ENCODE measurements around the gene CNTROB.

DNA sequence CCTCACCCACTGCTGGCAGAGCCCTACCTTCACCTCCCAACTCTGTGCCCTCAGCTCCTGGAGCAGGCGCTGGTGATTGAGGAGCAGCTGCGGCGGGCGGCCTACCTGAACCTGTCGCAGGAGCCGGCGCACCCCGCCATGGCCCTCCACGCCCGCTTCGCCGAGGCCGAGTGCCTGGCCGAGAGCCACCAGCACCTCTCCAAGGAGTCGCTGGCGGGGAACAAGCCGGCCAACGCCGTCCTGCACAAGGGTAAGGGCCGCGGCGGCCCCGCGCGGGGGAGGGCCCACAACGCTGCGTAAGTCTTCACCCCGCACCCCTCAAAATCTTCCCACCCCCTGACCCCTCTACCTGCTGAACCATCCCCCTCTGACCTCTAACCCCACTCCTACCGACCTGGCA, 22.9 kb upstream of the CNTROB start:
- TF ChIP-seq, protein P1, sequence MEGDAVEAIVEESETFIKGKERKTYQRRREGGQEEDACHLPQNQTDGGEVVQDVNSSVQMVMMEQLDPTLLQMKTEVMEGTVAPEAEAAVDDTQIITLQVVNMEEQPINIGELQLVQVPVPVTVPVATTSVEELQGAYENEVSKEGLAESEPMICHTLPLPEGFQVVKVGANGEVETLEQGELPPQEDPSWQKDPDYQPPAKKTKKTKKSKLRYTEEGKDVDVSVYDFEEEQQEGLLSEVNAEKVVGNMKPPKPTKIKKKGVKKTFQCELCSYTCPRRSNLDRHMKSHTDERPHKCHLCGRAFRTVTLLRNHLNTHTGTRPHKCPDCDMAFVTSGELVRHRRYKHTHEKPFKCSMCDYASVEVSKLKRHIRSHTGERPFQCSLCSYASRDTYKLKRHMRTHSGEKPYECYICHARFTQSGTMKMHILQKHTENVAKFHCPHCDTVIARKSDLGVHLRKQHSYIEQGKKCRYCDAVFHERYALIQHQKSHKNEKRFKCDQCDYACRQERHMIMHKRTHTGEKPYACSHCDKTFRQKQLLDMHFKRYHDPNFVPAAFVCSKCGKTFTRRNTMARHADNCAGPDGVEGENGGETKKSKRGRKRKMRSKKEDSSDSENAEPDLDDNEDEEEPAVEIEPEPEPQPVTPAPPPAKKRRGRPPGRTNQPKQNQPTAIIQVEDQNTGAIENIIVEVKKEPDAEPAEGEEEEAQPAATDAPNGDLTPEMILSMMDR (IDR thresholded peaks at IDR 0.05; ENCODE audit: low read depth, low read length) = no peak
- no peak for TF ChIP-seq POLR2A (IDR thresholded peaks at IDR 0.05; ENCODE audit: extremely low read depth, insufficient read length)
